Natural killer cell treated with Interleukin-12 subunit alpha and Interleukin-12 subunit beta and Interleukin-15 and Interleukin-18, amount 100 ng/mL, for 72 hours (primary cell): Measurements from ENCODE around the gene BRINP2. TPM values are rescaled to one million over a fixed set of nuclear protein-coding genes. Genes with fewer than 3 reads are reported as not detected.

Experiments
- ATAC-seq, 2 donors: fragments of 150-1000 bp; cut with Tn5 transposase in 1 of 2; sonication (Bioruptor Pico), chemical (Tn5 transposase) in 1 of 2; 2 replicates each; pipeline ENCODE4 v1.10.0; 2021
- DNase-seq: peaks from one replicate; pipeline ENCODE4 v3.0.0; 2022; ENCODE audit warnings: low spot score
- H3K27ac Mint-ChIP-seq, 2 donors: 1 replicate in 1 of 2; 2 replicates in 1 of 2; pipeline ENCODE4 v1.8.0; 2022; ENCODE audit warnings: mixed read lengths in 2 of 2, mild to moderate bottlenecking in 1 of 2, moderate library complexity in 1 of 2
- H3K27me3 Mint-ChIP-seq, 2 donors: 1 replicate in 1 of 2; 2 replicates in 1 of 2; pipeline ENCODE4 v1.8.0; 2022; ENCODE audit warnings: mixed read lengths in 2 of 2
- H3K36me3 Mint-ChIP-seq: one replicate; pipeline ENCODE4 v1.8.0; 2022; ENCODE audit warnings: mixed read lengths
- H3K4me1 Mint-ChIP-seq, 2 donors: 1 replicate in 1 of 2; 2 replicates in 1 of 2; pipeline ENCODE4 v1.8.0; 2022; ENCODE audit warnings: low read depth in 2 of 2, mixed read lengths in 2 of 2, mild to moderate bottlenecking in 1 of 2
- H3K4me3 Mint-ChIP-seq: one replicate; pipeline ENCODE4 v1.8.0; 2022; ENCODE audit warnings: mixed read lengths
- H3K9me3 Mint-ChIP-seq: 2 replicates; pipeline ENCODE4 v1.8.0; 2022; ENCODE audit warnings: mixed read lengths
- total RNA-seq, 2 donors: library from RNA; stranded (reverse); gene quantifications; one replicate each; pipeline ENCODE4 v1.2.3, GENCODE V29; 2022

The BRINP2 gene
- total RNA-seq, 2 donors from 2014 or later = not detected

DNA sequence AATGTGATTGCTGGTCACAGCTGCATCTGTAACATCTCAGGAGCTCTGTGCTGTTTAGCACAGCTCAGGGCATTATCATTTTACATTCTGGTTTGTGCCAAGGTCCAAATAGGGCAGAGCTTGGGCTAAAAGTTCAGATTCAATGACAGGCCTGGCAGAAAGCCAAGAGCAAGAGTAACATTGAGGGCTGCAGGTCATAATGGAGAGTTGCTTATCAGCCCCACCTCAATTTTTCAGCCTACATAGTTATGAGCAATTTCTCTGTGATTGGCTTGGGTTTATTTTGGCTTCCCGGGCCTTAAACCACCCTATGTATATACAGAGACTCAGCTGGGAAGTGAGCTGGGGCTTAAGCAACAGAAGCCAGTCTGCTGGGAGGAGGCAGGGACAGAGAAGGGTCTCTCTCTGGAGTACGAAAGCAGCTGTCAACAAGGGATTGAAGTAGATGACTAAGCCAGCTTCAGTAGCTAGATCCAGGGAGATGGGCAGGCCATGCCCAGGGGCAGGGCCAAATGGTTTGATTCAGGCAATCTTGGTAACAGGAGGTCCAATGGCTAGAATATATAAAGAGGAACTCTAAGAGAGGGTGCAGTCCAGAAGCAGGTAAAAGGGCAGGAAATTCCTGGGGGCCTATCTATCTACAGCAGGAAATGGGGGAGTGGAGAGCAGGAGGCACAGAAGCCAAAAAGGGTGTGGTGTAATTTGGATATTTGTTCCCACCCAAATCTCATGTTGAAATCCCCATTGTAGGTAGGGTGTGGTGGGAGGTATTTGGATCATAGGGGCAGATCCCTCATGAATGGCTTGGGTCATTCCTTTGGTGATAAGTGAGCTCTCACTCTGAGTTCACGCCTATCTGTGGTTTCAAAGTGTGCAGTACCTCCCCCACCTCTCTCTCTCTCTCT is 49.0 kb downstream of the BRINP2 start:
- H3K9me3 Mint-ChIP-seq = peaks cover 6% of the 10 kb centered on the region
- H3K4me3 Mint-ChIP-seq = no peak overlapping the region
- no peak for DNase-seq
- no peak overlapping the region for H3K27ac Mint-ChIP-seq
- no peak for ATAC-seq
- no peaks in the 10 kb centered on the region for H3K4me1 Mint-ChIP-seq
- no peaks in the 10 kb centered on the region for H3K36me3 Mint-ChIP-seq
- H3K27me3 Mint-ChIP-seq = no peaks in the 10 kb centered on the region

- no peaks in the 10 kb centered on the region for H3K27me3 Mint-ChIP-seq
- DNase-seq (no peak), ATAC-seq (no peak)
- H3K9me3 Mint-ChIP-seq = no peaks in the 10 kb centered on the region
- H3K4me3 Mint-ChIP-seq = no peak overlapping the region
- H3K36me3 Mint-ChIP-seq = no peaks in the 10 kb centered on the region
- H3K27ac Mint-ChIP-seq = no peak overlapping the region
- no peaks in the 10 kb centered on the region for H3K4me1 Mint-ChIP-seq
Measured at GRCh38 chr1:177223359-177223758, 52.6 kb downstream of the BRINP2 start.

DNA sequence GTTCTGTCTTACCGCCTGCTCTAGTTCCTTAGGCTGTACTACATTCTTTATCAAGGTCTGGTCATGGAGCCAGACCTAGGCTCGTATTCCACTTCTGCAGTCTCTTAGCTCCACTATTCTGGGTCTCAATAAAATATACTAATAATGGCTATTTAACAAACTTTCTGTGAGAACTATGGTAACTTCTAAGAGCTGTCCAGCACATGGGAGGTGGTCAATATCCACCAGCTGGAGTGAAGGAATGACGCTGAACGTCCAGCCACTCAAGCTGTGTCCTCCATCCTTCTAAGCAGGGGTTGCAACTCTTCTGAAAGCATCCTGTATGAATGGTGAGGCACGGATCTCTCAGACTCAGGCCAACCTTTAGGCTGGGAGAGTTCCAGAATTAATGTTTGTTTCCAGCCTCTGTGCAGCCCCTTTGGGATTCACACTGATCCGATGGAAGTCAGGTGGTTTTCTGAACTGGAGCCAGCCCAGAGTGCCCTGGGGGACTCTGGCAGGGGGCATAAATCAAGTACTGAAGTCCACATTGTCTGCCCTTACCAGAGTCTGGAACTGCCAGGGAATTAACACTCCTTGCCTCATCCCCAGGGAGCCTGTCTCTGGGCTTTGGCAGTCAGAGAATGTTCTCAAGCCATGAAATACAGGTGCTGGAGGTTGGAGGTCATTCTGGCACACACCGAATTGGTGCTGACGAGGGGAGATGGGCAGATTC is 57.4 kb downstream of the BRINP2 start:
- Mint-ChIP-seq H3K4me3 (no peak overlapping the region), H3K36me3 (no peaks in the 10 kb centered on the region), H3K4me1 (no peaks in the 10 kb centered on the region), H3K27ac (no peak overlapping the region), H3K9me3 (no peaks in the 10 kb centered on the region), H3K27me3 (no peaks in the 10 kb centered on the region)
- ATAC-seq (no peak), DNase-seq (no peak)

DNA sequence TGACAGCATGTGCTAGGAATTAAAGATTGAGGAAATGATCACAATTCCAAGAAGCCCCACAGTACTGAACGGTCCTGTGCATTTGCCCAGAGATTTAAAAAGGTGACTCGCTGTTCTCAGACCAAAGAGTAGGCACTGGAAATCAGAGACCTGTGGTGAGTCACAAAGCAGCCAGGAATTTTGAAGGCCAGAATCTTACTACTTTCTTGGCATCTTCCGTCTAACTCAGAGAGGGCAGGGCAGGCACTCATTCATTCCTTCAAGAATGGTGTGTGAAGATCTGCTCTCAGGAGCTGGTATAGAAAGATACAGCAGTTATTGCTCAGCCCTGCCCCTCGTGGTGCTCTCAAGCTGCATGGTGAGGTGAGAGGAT is 57.9 kb downstream of the BRINP2 start:
- no peaks in the 10 kb centered on the region for H3K27me3 Mint-ChIP-seq
- no peak overlapping the region for H3K27ac Mint-ChIP-seq
- no peaks in the 10 kb centered on the region for H3K4me1 Mint-ChIP-seq
- no peak for DNase-seq
- H3K4me3 Mint-ChIP-seq = no peak overlapping the region
- H3K36me3 Mint-ChIP-seq = no peaks in the 10 kb centered on the region
- ATAC-seq = no peak
- H3K9me3 Mint-ChIP-seq = no peaks in the 10 kb centered on the region

DNA sequence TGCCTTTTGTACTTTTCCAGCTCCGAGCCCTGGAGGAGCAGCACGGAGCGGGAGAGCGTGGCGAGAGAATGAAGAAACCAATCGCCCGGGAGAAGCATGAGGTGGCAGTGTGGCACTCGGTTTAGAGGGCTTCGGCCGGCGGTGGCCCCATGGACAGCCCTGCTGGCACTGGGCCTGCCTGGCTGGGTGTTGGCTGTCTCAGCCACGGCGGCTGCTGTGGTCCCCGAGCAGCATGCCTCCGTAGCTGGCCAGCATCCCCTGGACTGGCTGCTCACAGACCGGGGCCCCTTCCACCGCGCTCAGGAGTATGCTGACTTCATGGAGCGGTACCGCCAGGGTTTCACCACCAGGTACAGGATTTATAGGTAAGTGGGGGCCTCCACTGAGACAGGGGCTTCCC is 59.0 kb downstream of the BRINP2 start:
- Mint-ChIP-seq H3K4me1 (no peaks in the 10 kb centered on the region), H3K36me3 (no peaks in the 10 kb centered on the region), H3K4me3 (no peak overlapping the region), H3K9me3 (no peaks in the 10 kb centered on the region), H3K27ac (no peak overlapping the region), H3K27me3 (no peaks in the 10 kb centered on the region)
- ATAC-seq (no peak), DNase-seq (no peak)

GRCh38 chr1:177230228-177231016 is 59.7 kb downstream of the BRINP2 start:
- Mint-ChIP-seq H3K27ac (no peak overlapping the region), H3K4me3 (no peak overlapping the region), H3K9me3 (no peaks in the 10 kb centered on the region), H3K4me1 (no peaks in the 10 kb centered on the region), H3K36me3 (no peaks in the 10 kb centered on the region), H3K27me3 (no peaks in the 10 kb centered on the region)
- ATAC-seq (no peak), DNase-seq (no peak)

- no peaks in the 10 kb centered on the region for H3K27me3 Mint-ChIP-seq
- no peaks in the 10 kb centered on the region for H3K36me3 Mint-ChIP-seq
- ATAC-seq = no peak
- H3K27ac Mint-ChIP-seq = no peak overlapping the region
- no peaks in the 10 kb centered on the region for H3K4me1 Mint-ChIP-seq
- no peak overlapping the region for H3K4me3 Mint-ChIP-seq
- H3K9me3 Mint-ChIP-seq = no peaks in the 10 kb centered on the region
- DNase-seq = no peak
Measured at GRCh38 chr1:177235350-177235749, 64.6 kb downstream of the BRINP2 start.

DNA sequence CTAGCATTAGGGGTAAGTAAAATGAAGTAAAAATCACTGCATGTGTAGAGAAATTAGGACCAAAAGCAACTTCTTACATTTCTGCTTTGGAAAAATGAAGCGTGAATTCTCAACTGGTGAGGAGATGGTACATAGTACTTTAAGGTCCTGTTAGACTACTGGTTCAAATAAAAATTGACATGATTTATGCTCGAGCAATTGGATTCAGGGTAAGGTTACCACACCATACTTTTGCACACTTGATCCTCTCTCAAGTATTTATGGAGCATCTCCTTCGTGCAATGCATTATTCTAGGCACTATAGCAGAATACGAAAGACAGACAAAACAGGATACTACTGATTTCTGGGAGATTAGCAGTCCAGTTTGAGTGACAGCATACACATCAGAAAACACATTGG is 66.2 kb downstream of the BRINP2 start:
- Mint-ChIP-seq H3K9me3 (peaks cover under 1% of the 10 kb centered on the region), H3K4me1 (no peaks in the 10 kb centered on the region), H3K27ac (no peak overlapping the region), H3K27me3 (no peaks in the 10 kb centered on the region), H3K4me3 (no peak overlapping the region), H3K36me3 (no peaks in the 10 kb centered on the region)
- no peak for ATAC-seq
- no peak for DNase-seq

- Mint-ChIP-seq H3K27me3 (no peaks in the 10 kb centered on the region), H3K4me1 (no peaks in the 10 kb centered on the region), H3K27ac (no peak overlapping the region), H3K36me3 (no peaks in the 10 kb centered on the region), H3K4me3 (no peak overlapping the region), H3K9me3 (peaks cover 14% of the 10 kb centered on the region)
- DNase-seq = no peak
- ATAC-seq = no peak
Measured at GRCh38 chr1:177238967-177239366, 68.2 kb downstream of the BRINP2 start.

- Mint-ChIP-seq H3K27ac (no peak overlapping the region), H3K9me3 (peaks cover 14% of the 10 kb centered on the region), H3K4me1 (no peaks in the 10 kb centered on the region), H3K36me3 (no peaks in the 10 kb centered on the region), H3K4me3 (no peak overlapping the region), H3K27me3 (no peaks in the 10 kb centered on the region)
- DNase-seq (no peak), ATAC-seq (no peak)
Measured at GRCh38 chr1:177239792-177240191, 69.0 kb downstream of the BRINP2 start.

DNA sequence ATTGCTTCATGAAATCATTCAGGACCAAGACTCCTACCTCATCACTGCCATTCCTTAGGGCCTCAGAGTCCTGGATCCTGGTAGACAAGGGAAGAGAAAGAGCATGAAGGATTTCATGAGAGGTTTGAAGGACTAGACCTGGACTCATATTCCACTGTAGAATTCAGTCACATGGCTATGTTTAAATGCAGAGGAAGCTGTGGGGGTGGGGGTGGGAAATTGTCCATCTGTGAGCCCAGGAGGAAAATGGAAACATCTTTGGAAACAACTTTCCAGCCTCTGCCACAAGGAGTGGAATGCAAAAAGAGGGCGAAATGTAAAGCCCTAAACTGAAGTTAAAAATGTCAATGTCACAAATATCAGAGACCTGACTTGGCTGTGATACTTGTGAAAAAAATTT is 73.0 kb downstream of the BRINP2 start:
- no peak for ATAC-seq
- Mint-ChIP-seq H3K36me3 (no peaks in the 10 kb centered on the region), H3K9me3 (peaks cover 22% of the 10 kb centered on the region), H3K27me3 (no peaks in the 10 kb centered on the region), H3K4me3 (no peak overlapping the region), H3K4me1 (no peaks in the 10 kb centered on the region), H3K27ac (no peak overlapping the region)
- no peak for DNase-seq

DNA sequence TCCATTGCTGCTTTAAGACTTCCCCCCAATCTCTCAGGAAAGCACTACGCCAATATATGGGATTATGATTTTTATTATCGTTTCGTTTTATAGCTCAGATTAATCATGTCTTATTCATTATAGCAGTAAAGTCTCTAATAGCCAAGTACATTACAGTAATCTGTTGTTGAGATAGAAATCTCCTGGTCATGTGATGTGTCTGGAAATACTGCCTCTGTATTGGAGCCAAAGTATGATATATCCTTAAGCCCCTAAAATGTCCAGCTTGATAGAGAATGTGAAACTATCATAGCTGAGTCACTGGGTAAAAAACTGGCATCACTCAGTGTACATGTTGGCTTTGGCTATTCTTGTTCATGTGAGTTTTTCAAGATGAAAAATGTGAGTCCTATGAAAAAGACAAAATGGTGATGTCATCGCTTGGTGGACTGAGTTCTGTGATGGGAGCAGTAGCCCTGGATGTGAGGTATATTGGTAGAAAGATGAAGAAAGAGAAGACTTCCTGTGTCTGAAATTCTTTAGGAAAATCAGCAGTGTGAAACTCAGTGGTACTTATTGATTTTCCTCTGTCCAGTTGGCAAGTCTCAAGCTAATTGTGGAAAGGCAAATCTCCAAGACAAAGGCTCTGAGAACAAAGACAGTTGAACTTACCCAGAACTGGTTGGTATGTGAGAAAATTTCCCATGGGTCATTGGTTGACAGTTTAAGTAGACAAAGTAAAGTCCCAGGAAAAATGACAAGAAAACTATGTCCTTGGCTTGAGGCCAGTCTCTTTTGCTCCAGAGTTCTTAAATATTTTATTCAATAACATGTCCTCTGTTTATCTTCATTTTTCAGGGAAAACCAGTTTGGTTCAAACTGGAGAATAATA is 76.2 kb downstream of the BRINP2 start:
- no peak overlapping the region for H3K4me3 Mint-ChIP-seq

GRCh38 chr1:177247623-177248176 is 76.9 kb downstream of the BRINP2 start:
- Mint-ChIP-seq H3K4me1 (no peaks in the 10 kb centered on the region), H3K4me3 (no peak overlapping the region), H3K36me3 (no peaks in the 10 kb centered on the region), H3K9me3 (peaks cover 14% of the 10 kb centered on the region), H3K27ac (no peak overlapping the region), H3K27me3 (peaks cover 0 to 2% of the 10 kb centered on the region in 2 donors)
- DNase-seq (no peak), ATAC-seq (no peak)

More for the DNA sequence above, 76.2 kb downstream of the BRINP2 start:
- no peak for ATAC-seq
- H3K27ac Mint-ChIP-seq = no peak overlapping the region
- H3K4me1 Mint-ChIP-seq = no peaks in the 10 kb centered on the region
- H3K9me3 Mint-ChIP-seq = peaks cover 21% of the 10 kb centered on the region
- H3K36me3 Mint-ChIP-seq = no peaks in the 10 kb centered on the region
- no peak for DNase-seq
- no peaks in the 10 kb centered on the region for H3K27me3 Mint-ChIP-seq
